HFF-Myc (cell line): ENCODE results near the gene FJX1.

Experiments used
- DNase-seq: peaks from one replicate; pipeline ENCODE4 v3.0.0-alpha.2; 2011; ENCODE audit warnings: low read depth; ENCODE audit errors: extremely low read depth
- H3K4me3 ChIP-seq: replicated peaks from 2 replicates; pipeline ENCODE4 v1.5.1; 2011; ENCODE audit warnings: low read depth, mild to moderate bottlenecking, control low read depth, low read length
- CTCF ChIP-seq: IDR thresholded peaks from 2 replicates; pipeline ENCODE4 v1.5.1; 2012; ENCODE audit warnings: mild to moderate bottlenecking, low read depth, low read length, control low read depth; ENCODE audit errors: missing control alignments

Gene FJX1

GRCh38 chr11:35654711-35655110, 36.5 kb downstream of the FJX1 start:
- TF ChIP-seq CTCF = no peak
- DNase-seq = no peak
- H3K4me3 ChIP-seq = no peak overlapping the region

GRCh38 chr11:35655254-35655653, 37.0 kb downstream of the FJX1 start:
- TF ChIP-seq CTCF = no peak
- no peak overlapping the region for H3K4me3 ChIP-seq
- no peak for DNase-seq

GRCh38 chr11:35655856-35656255, 37.6 kb downstream of the FJX1 start:
- no peak for DNase-seq
- H3K4me3 ChIP-seq = no peak overlapping the region
- TF ChIP-seq CTCF = no peak

GRCh38 chr11:35658020-35658948, 40.0 kb downstream of the FJX1 start:
- TF ChIP-seq CTCF = no peak
- no peak for DNase-seq
- H3K4me3 ChIP-seq = no peak overlapping the region

- no peak for DNase-seq
- TF ChIP-seq CTCF = no peak
- H3K4me3 ChIP-seq = no peak overlapping the region; the same call in 1 of the 2 replicates
Observed at GRCh38 chr11:35661534-35661933, 43.3 kb downstream of the FJX1 start.

GRCh38 chr11:35662061-35662648, 43.9 kb downstream of the FJX1 start:
- TF ChIP-seq CTCF = no peak
- DNase-seq = no peak
- H3K4me3 ChIP-seq = peak overlapping the region; percentile 61
